ENCODE measurements around the gene CST3. TPM values are rescaled to one million over a fixed set of nuclear protein-coding genes. Genes with fewer than 3 reads are reported as not detected.

The CST3 gene
- total RNA-seq, 1 donor, result 229 TPM

DNA sequence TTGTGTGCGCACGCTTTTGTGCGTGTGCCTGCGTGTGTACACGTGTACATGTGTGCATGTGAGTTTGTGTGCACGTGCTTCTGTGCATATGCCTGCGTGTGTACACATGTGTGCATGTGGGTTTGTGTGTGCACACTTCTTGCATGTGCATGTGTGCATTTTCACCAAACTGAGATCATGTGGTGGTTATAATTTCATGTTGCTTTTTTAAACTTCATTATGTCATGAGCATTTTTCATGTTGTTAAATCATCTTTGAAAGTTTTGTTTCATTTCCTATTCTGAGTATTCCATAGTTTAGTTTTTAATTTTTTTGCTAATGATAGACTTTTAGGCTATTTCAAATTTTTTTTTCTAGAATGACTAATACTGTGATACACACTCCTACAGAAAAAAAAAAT, 6.4 kb upstream of the CST3 start:
- H3K27ac ChIP-seq (ENCODE audit: low read depth, low read length), result no peak overlapping the region
- no peaks in the 10 kb centered on the region for H3K27me3 ChIP-seq (ENCODE audit: insufficient read depth, low read length)
- H3K4me1 ChIP-seq (ENCODE audit: insufficient read depth, low read length), result peaks cover 14% of the 10 kb centered on the region
- H3K79me2 ChIP-seq (ENCODE audit: insufficient read depth, low read length), result no peaks in the 10 kb centered on the region
- no peak for DNase-seq (ENCODE audit: insufficient read length, low spot score, missing footprints)
- H2AFZ ChIP-seq (ENCODE audit: low read length), result no peak overlapping the region
- no peak overlapping the region for H3K4me2 ChIP-seq (ENCODE audit: insufficient read depth, low read length)
- H3K36me3 ChIP-seq (ENCODE audit: insufficient read depth, low read length), result no peaks in the 10 kb centered on the region
- no peaks in the 10 kb centered on the region for H4K20me1 ChIP-seq (ENCODE audit: insufficient read depth, low read length)
- H3K9me3 ChIP-seq (ENCODE audit: low read depth, low read length), result no peaks in the 10 kb centered on the region
- no peak for TF ChIP-seq CTCF (IDR thresholded peaks at IDR 0.05; ENCODE audit: extremely low read depth, low read depth, low read length)
- H3K4me3 ChIP-seq (ENCODE audit: insufficient read depth, low read length), result no peak overlapping the region

GRCh38 chr20:23643659-23644058, 5.9 kb upstream of the CST3 start:
- H3K36me3 ChIP-seq (ENCODE audit: insufficient read depth, low read length), result no peaks in the 10 kb centered on the region
- H3K4me1 ChIP-seq (ENCODE audit: insufficient read depth, low read length), result peaks cover 14% of the 10 kb centered on the region
- no peak overlapping the region for H3K27ac ChIP-seq (ENCODE audit: low read depth, low read length)
- no peaks in the 10 kb centered on the region for H3K9me3 ChIP-seq (ENCODE audit: low read depth, low read length)
- no peaks in the 10 kb centered on the region for H4K20me1 ChIP-seq (ENCODE audit: insufficient read depth, low read length)
- no peak overlapping the region for H3K4me2 ChIP-seq (ENCODE audit: insufficient read depth, low read length)
- H2AFZ ChIP-seq (ENCODE audit: low read length), result no peak overlapping the region
- TF ChIP-seq CTCF (IDR thresholded peaks at IDR 0.05; ENCODE audit: extremely low read depth, low read depth, low read length), result no peak
- H3K27me3 ChIP-seq (ENCODE audit: insufficient read depth, low read length), result no peaks in the 10 kb centered on the region
- DNase-seq (ENCODE audit: insufficient read length, low spot score, missing footprints), result no peak
- H3K4me3 ChIP-seq (ENCODE audit: insufficient read depth, low read length), result no peak overlapping the region
- no peaks in the 10 kb centered on the region for H3K79me2 ChIP-seq (ENCODE audit: insufficient read depth, low read length)

DNA sequence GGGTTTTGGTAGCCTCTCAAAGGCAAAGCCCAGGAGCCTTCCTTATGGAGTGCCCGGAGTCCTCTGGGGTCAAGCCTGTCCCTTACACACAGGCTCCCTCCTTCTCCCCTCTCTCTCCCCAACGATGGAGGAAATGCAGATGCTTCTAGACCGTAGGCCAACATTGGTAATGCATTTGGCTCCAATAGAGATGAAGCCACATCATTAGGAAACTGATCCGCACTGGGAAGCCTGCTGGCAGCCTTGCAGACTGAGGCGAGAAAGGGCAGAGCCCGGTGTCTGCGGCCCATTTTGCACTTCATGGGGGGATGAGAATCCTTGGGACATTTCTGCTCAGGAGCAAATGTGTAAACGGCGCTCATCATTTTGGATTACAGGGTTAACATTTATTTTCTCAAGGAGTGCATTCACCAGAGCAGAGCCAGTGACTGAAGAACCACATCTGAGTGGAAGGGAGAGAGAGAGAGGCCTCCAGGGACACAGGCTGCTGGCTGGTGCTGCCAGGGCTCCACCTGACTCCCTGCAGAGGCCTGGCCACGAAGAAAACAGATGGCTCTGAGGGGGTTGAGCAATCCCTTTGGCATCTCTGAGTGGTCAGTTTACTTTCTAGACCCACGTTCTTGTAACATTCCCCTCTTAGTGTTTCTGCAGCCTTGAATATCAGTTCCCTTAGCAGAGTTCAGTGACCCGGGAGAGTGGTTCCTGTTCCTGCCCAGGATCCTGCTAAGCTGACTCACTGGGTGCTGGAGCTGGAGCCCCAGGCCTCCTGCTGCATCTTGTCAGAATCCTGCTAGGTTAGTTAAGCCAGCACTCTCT, 4.4 kb upstream of the CST3 start:
- H3K36me3 ChIP-seq (ENCODE audit: insufficient read depth, low read length), result no peaks in the 10 kb centered on the region
- H3K79me2 ChIP-seq (ENCODE audit: insufficient read depth, low read length), result peaks cover 1% of the 10 kb centered on the region
- no peaks in the 10 kb centered on the region for H3K27me3 ChIP-seq (ENCODE audit: insufficient read depth, low read length)
- peak; percentile 89 for DNase-seq (ENCODE audit: insufficient read length, low spot score, missing footprints)
- H3K4me2 ChIP-seq (ENCODE audit: insufficient read depth, low read length), result peak overlapping the region; percentile 23
- TF ChIP-seq CTCF (IDR thresholded peaks at IDR 0.05; ENCODE audit: extremely low read depth, low read depth, low read length), result no peak
- no peaks in the 10 kb centered on the region for H4K20me1 ChIP-seq (ENCODE audit: insufficient read depth, low read length)
- H3K4me3 ChIP-seq (ENCODE audit: insufficient read depth, low read length), result no peak overlapping the region
- no peaks in the 10 kb centered on the region for H3K9me3 ChIP-seq (ENCODE audit: low read depth, low read length)
- H3K27ac ChIP-seq (ENCODE audit: low read depth, low read length), result no peak overlapping the region
- peak overlapping the region; percentile 3 for H2AFZ ChIP-seq (ENCODE audit: low read length)
- peaks cover 14% of the 10 kb centered on the region for H3K4me1 ChIP-seq (ENCODE audit: insufficient read depth, low read length)
